Endothelial cell (in vitro differentiated cells): ENCODE data around the gene C3orf49. TPM values are rescaled to one million over a fixed set of nuclear protein-coding genes. Genes with fewer than 3 reads are reported as not detected.

Experiments
- DNase-seq: peaks from one replicate; pipeline ENCODE4 v3.0.0; 2021; ENCODE audit warnings: low spot score
- H3K27ac Mint-ChIP-seq: one replicate; pipeline ENCODE4 v1.8.0; 2021; ENCODE audit warnings: mixed read lengths, inconsistent platforms; ENCODE audit not compliant: unreplicated experiment
- H3K27me3 Mint-ChIP-seq: one replicate; pipeline ENCODE4 v1.8.0; 2021; ENCODE audit warnings: mild to moderate bottlenecking, moderate library complexity, mixed read lengths, inconsistent platforms; ENCODE audit not compliant: unreplicated experiment
- H3K36me3 Mint-ChIP-seq: one replicate; pipeline ENCODE4 v1.8.0; 2021; ENCODE audit warnings: mild to moderate bottlenecking, low read depth, mixed read lengths, inconsistent platforms; ENCODE audit not compliant: unreplicated experiment
- H3K4me1 Mint-ChIP-seq: one replicate; pipeline ENCODE4 v1.8.0; 2021; ENCODE audit warnings: mild to moderate bottlenecking, mixed read lengths, inconsistent platforms; ENCODE audit not compliant: unreplicated experiment
- H3K4me3 Mint-ChIP-seq: one replicate; pipeline ENCODE4 v1.8.0; 2021; ENCODE audit warnings: mild to moderate bottlenecking, mixed read lengths, inconsistent platforms; ENCODE audit not compliant: unreplicated experiment
- H3K9me3 Mint-ChIP-seq: one replicate; pipeline ENCODE4 v1.8.0; 2021; ENCODE audit warnings: mixed read lengths, inconsistent platforms; ENCODE audit not compliant: unreplicated experiment
- CTCF ChIP-seq: fragments of 200-600 bp; sonication (generic); IDR thresholded peaks from one replicate; pipeline ENCODE4 v1.5.0; 2021; ENCODE audit warnings: antibody characterized with exemption; ENCODE audit not compliant: unreplicated experiment
- total RNA-seq: library from RNA; stranded (reverse); fragmentation: NEBNext Ultra II Directional; extraction: Animal tissue kit (Norgen Biotek cat#: 25700); gene quantifications from one replicate; pipeline ENCODE4 v1.2.1, GENCODE V29; 2021; ENCODE audit not compliant: unreplicated experiment

C3orf49 gene
- total RNA-seq, 1 donor from 2014 or later = not detected

DNA sequence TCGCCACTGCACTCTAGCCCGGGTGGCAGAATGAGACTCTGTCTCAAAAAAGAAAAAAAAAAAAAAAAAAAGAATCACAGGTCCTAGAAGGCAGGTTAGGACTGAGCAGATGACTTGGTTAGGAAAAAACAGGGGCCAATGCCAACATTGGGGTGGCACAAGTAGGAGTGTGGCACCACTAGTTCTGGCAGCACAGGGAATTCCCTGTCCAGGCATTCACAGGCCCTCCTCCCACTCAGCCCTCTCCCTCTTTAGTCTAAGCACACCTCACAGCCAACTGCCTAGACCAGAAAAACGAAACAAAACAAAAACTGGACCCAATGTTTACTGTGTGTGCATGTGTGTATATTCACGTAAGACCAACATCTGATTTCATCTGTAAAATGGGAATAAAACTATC is 34.0 kb downstream of the C3orf49 start:
- H3K4me1 Mint-ChIP-seq = no peaks in the 10 kb centered on the region
- no peak overlapping the region for H3K4me3 Mint-ChIP-seq
- no peak overlapping the region for H3K27ac Mint-ChIP-seq
- DNase-seq = no peak
- no peaks in the 10 kb centered on the region for H3K9me3 Mint-ChIP-seq
- TF ChIP-seq CTCF = no peak
- no peaks in the 10 kb centered on the region for H3K36me3 Mint-ChIP-seq
- peaks cover 2% of the 10 kb centered on the region for H3K27me3 Mint-ChIP-seq

DNA sequence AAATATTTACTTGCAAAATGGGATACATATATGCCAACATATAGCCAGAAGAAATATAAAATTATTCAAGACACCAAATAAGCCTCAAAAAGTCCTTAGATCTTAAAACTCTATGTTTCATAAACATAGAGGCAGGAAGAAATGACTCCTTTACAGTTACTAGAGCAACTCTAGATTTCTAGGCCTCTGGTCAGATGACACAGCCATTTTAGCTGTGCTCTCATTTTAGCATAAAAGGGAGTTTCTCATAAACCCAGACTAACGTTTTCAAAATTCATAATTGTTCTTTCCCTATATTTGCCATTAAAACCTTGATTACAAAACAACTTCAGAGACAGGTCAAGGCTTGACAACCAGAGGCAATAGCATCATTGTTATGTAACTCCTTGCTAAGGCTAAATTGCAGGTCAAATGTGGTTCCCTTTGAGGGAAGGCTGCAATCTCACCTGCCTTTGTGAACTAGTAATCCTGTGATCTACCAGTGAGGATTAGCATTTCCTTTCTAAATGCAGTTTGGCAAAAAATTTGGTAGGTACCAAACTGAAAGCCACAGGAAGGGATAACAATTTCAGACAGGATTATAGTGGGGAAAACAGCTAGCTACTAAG is 36.3 kb downstream of the C3orf49 start:
- DNase-seq = no peak
- H3K27ac Mint-ChIP-seq = no peak overlapping the region
- TF ChIP-seq CTCF = no peak
- H3K27me3 Mint-ChIP-seq = no peaks in the 10 kb centered on the region
- no peaks in the 10 kb centered on the region for H3K4me1 Mint-ChIP-seq
- no peaks in the 10 kb centered on the region for H3K36me3 Mint-ChIP-seq
- no peaks in the 10 kb centered on the region for H3K9me3 Mint-ChIP-seq
- H3K4me3 Mint-ChIP-seq = no peak overlapping the region

DNA sequence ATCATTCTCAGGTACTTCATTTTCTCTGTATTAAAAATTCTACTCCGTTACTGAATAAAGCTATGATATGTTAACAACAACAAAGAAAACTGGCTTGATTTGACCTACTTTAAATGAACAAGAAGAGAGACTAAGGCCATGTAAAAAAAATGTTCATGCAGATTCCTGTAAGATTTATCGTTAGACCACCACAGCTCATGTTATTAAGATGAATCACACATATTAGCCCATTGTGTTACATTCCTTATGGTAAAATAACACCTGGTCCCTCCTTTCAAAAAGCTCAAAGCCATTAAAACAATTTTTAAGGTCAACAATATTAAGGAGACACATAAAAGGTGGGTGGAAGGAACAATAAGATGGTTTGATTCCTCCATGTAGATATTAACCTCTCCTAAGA is 38.2 kb downstream of the C3orf49 start:
- H3K4me1 Mint-ChIP-seq = peaks cover 11% of the 10 kb centered on the region
- no peak for TF ChIP-seq CTCF
- H3K4me3 Mint-ChIP-seq = no peak overlapping the region
- H3K9me3 Mint-ChIP-seq = no peaks in the 10 kb centered on the region
- no peaks in the 10 kb centered on the region for H3K27me3 Mint-ChIP-seq
- DNase-seq = no peak
- no peaks in the 10 kb centered on the region for H3K36me3 Mint-ChIP-seq
- no peak overlapping the region for H3K27ac Mint-ChIP-seq

GRCh38 chr3:63860776-63861175 is 41.7 kb downstream of the C3orf49 start:
- Mint-ChIP-seq H3K36me3 (peaks cover 14% of the 10 kb centered on the region), H3K4me1 (peaks cover 31% of the 10 kb centered on the region), H3K9me3 (no peaks in the 10 kb centered on the region), H3K27me3 (peaks cover 12% of the 10 kb centered on the region), H3K27ac (no peak overlapping the region), H3K4me3 (no peak overlapping the region)
- DNase-seq = no peak
- TF ChIP-seq CTCF = no peak

DNA sequence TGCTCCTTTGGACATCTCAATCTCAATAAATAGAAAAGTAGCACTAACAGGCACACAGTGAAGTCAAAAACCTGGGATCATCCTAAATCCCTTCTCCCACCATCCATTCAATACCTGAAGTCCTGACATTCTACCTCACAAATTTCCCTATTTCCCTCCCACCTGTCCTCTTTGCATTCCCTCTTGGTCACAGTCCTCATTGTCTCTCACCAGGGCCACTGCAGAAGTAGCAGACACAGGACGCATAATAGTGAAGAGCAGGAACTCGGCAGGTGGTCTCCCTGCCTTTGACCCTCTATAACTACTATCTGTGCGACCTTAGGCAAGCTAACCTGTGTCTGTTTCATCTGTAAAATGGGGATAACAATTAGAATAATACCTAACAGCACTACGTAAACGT is 42.2 kb downstream of the C3orf49 start:
- H3K36me3 Mint-ChIP-seq = peaks cover 14% of the 10 kb centered on the region
- H3K4me3 Mint-ChIP-seq = peak overlapping the region; percentile 40
- peak overlapping the region; percentile 82 for H3K27ac Mint-ChIP-seq
- peaks cover 31% of the 10 kb centered on the region for H3K4me1 Mint-ChIP-seq
- DNase-seq = no peak
- H3K27me3 Mint-ChIP-seq = peaks cover 12% of the 10 kb centered on the region
- TF ChIP-seq CTCF = no peak
- no peaks in the 10 kb centered on the region for H3K9me3 Mint-ChIP-seq
